GM19397 (cell line): ENCODE results near the gene SF3B3.
"Not testable (repeated sequence)": the region's sequence is repeated elsewhere in the genome, so short reads cannot be mapped to it uniquely, and the experiment has no call there.

Source experiments
- ATAC-seq: cut with Tn5 transposase; IDR thresholded peaks from one replicate; pipeline ENCODE4 v1.9.1; 2021; ENCODE audit warnings: mild to moderate bottlenecking, moderate library complexity; ENCODE audit not compliant: unreplicated experiment

The SF3B3 gene

GRCh38 chr16:70588565-70588964, 64.9 kb downstream of the SF3B3 start:
- no peak for ATAC-seq

GRCh38 chr16:70589416-70589815, 65.8 kb downstream of the SF3B3 start:
- not testable (repeated sequence) for ATAC-seq

DNA sequence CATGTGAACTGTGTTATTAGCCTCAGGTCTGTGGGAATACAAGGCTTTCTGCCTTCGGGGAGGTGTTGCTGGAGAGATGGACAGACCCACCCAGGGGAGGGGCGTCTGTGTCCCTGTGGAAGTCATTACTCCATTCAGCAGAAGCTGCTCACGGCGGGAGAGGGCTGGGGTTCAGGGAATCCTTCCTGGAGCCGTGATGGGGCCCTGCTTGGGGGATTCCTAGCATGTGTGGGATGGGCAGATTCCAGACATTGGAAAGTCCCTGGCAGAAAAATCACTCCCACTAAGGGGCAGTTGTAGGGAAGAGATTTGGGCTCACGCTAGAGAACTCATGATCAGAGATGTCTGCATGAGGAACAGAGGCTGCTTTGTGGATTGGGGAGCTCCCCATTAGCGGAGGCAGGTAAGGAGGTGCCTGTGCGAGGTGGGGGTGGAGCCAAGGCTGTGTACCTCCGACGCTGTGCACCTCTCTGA, 66.4 kb downstream of the SF3B3 start:
- ATAC-seq, result no peak

GRCh38 chr16:70590722-70591415, 67.3 kb downstream of the SF3B3 start:
- no peak for ATAC-seq

- no peak for ATAC-seq
Observed at GRCh38 chr16:70591615-70592014, 68.0 kb downstream of the SF3B3 start.

DNA sequence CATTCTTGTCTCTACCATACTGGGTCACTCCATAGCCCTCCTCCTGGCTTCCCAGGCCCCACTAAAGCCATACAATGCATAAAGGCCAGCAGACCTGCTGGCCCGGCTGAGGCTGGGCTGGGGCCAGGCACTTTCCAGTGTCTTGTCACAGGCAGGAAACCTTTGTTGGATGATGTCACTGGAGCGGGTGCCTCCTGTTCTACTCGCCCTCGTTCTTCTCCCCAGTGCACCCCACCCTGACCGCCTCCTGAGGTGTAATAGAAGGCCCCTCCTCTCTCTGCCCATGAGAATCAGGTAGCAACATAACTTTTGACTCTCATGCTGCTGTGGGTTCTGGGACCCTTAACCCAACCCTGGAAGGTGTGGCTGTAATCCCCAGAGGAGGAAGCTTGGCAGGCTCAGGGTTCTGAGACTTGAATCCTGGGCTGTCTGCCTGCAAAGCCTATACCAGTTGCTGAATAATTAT, 68.5 kb downstream of the SF3B3 start:
- no peak for ATAC-seq

DNA sequence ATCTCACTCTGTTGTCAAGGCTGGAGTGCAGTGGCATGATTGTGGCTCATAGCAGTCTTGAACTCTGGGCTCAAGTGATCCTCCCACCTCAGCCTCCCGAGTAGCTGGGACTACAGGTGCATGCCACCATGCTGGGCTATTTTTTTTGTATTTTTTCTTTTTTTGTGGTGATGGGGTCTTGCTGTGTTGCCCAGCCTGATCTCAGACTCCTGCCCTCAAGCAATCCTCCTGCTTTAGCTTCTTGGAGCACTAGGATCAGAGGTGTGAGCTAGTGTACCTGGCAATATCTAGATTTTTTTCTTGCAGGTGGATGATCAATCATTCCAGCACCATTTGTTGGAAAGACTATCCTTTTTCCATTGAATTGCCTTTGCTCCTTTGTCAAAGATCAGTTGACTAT, 69.9 kb downstream of the SF3B3 start:
- ATAC-seq, result no peak

- no peak for ATAC-seq
Observed at GRCh38 chr16:70594569-70594968, 71.0 kb downstream of the SF3B3 start.

DNA sequence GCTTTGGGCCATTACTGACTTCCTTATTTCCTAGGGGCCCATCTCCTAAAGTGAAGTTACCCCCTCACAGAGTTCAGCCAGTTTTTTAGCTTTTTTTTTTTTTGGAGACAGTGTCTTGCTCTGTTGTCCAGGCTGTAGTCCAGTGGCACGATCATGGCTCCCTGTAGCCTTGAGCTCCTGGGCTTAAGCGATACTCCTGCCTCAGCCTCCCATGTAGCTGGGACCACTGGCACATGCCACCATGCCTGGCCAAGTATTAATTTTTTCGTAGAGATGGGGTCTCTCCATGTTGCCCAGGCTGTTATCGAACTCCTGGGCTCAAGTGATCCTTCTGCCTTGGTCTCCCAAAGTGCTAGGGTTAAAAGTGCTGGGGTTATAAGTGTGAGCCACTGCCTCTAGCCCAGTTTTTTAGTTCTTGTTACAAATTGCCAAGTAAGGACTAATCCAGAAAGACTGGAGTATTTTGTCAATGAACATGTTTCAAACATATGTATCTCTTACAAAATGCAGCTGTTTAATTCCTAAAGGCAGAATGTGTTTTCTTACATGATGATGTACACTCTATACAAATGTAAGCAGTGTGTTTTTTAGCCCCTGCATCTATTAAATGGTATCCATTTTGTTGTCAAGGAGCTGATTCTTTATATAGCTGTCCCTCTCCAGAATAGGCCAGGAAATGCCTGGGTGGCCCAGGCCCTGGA, 73.7 kb downstream of the SF3B3 start:
- no peak for ATAC-seq

- no peak for ATAC-seq
Observed at GRCh38 chr16:70598937-70599503, 75.4 kb downstream of the SF3B3 start.

DNA sequence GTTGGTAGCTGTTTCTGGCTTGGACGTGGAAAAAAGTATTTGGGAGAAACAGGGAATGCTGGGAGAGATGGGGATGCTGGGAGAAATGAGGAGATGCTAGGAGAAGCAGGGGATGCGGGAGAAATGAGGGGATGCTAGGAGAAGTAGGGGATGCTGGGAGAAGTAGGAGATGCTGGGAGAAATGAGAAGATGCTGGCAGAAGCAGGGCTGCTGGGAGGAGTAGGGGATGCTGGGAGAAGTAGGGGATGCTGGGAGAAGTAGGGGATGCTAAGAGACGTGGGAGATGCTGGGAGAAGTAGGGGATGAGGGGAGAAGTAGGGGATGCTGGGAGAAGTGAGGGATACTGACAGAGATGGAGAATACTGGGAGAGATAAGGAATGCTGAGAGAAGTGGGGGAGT, 77.1 kb downstream of the SF3B3 start:
- no peak for ATAC-seq

GRCh38 chr16:70601576-70602575, 78.3 kb downstream of the SF3B3 start:
- ATAC-seq, result no peak

- ATAC-seq, result no peak
Observed at GRCh38 chr16:70602831-70603230, 79.2 kb downstream of the SF3B3 start.

GRCh38 chr16:70604407-70605282, 81.0 kb downstream of the SF3B3 start:
- ATAC-seq, result no peak

DNA sequence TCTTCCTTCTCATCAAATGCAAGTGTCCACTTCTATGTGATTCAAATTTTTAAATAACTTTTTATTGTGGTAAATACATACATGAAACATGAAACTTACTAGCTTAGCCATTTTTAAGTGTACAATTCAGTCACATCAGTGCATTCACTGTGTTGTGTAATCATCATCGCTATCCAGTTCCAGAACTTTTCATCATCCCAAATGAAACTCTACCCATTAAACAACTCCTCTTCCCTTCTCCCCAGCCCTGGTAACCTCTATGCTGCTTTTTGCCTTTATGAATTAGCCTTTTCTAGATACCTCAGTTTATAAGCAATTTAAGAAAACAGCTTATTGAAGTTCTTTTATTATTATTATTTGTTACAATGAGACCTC, 81.7 kb downstream of the SF3B3 start:
- no peak for ATAC-seq

DNA sequence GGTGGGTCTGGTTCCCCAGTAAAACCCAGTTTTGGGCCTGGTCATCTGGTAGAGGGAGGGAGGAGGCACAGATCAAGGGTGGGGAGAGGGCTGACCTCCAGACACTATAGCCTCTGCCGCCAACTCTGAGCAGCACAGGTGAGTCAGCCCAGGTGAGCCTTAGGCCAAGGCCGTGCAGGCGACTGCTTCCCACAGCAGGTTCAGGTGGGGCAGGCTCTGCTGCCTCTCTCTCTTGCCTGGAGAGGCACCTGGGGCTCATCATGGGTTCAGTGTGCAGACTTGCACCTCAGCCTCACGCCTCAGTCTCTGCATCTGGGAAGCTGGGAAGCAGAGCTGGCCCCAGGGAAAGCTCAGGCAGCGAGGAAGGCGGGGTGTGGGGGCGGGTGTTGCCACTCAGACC, 84.9 kb downstream of the SF3B3 start:
- no peak for ATAC-seq

GRCh38 chr16:70610273-70611223, 86.9 kb downstream of the SF3B3 start:
- no peak for ATAC-seq

GRCh38 chr16:70611224-70611598, 87.6 kb downstream of the SF3B3 start:
- ATAC-seq, result no peak

DNA sequence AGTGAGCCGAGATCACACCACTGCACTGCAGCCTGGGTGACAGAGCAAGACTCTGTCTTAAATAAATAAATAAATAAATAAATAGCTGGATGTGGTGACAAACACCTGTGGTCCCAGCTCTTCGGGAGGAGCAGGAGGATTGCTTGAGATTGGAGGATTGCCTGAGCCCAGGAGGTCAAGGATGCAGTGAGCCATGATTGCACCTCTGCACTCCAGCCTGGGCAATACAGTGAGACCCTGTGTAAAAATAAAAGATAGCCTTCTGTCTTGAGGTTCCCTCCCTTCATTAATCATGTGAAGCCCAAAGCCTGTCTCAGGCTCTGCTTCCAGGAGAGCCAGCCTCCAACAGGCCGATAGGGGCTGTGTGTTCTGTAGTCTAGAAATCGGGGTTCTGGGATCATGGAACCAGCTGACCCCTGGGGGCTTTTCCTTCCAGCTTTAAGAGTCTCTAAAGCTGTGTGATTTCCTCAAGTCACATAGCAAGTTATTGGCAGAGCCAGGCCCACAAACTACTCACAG, 88.2 kb downstream of the SF3B3 start:
- ATAC-seq, result no peak
